BLaER1 (cell line): Measurements from ENCODE around the gene IQSEC1.
A peak's percentile ranks its signal among the peaks of the same experiment; 100 is the strongest.

ENCODE experiments used
- H3K27ac ChIP-seq: shearing (Covaris generic); formaldehyde crosslinking; 2 replicates; pipeline ENCODE4 v1.8.1; 2022
- H3K27me3 ChIP-seq: shearing (Covaris generic); formaldehyde crosslinking; 2 replicates; pipeline ENCODE4 v1.8.1; 2022
- H3K36me3 ChIP-seq: shearing (Covaris generic); formaldehyde crosslinking; 2 replicates; pipeline ENCODE4 v1.8.1; 2022
- H3K4me1 ChIP-seq: shearing (Covaris generic); formaldehyde crosslinking; 2 replicates; pipeline ENCODE4 v1.8.1; 2022
- H3K4me2 ChIP-seq: shearing (Covaris generic); formaldehyde crosslinking; 2 replicates; pipeline ENCODE4 v1.8.1; 2022
- H3K4me3 ChIP-seq: shearing (Covaris generic); formaldehyde crosslinking; 2 replicates; pipeline ENCODE4 v1.8.1; 2022
- H3K9ac ChIP-seq: shearing (Covaris generic); formaldehyde crosslinking; 2 replicates; pipeline ENCODE4 v1.8.1; 2022
- H3K9me3 ChIP-seq: shearing (Covaris generic); formaldehyde crosslinking; 2 replicates; pipeline ENCODE4 v1.8.1; 2022
- H4K20me1 ChIP-seq: shearing (Covaris generic); formaldehyde crosslinking; 2 replicates; pipeline ENCODE4 v1.8.1; 2022
- Cebpa-rat ChIP-seq: shearing (Covaris generic); IDR thresholded peaks from 2 replicates; pipeline ENCODE4 v1.8.1; 2022

The IQSEC1 gene

DNA sequence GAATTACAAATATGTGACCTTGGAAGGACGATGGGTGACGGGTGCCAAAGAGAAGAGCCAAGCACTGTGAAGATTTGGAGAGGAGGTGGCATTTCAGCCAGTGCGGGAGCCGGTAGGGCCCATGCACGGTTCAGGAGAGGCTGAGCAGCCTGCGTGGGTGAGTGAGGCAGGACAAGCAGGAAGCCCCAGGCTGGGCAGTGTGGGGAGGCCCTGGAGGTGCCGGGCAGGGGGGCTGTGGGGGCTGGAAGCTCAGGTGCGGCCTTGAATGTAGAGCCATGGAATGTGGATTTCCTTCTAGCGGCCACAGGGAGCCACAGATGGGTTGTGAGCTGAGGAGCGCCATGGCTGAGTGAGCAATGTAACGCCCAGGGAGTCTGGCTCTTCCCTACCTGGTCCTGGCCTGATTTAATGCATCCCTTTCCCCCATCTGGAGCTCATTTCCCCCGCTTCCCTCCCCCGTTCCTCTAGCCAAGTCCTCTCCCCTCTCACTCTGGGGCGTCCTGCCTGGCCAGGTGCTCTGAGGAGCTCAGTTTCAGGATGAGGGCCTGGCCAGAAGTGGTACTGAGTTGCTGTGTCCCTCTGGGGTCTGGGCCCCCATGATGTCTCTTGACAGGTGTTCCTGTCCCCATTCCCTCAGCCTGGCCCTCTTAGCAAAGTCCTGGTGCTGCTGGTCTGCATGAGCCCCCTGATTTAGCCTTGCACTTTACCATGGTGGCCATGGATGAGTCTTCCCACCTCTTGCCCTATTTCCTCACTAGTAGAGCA is 41.8 kb upstream of the IQSEC1 start:
- Histone ChIP-seq H3K9ac (no peak overlapping the region), H3K36me3 (no peaks in the 10 kb centered on the region), H3K4me3 (no peak overlapping the region), H3K4me2 (peak overlapping the region; percentile 54), H3K27me3 (no peaks in the 10 kb centered on the region), H4K20me1 (no peaks in the 10 kb centered on the region), H3K27ac (no peak overlapping the region), H3K9me3 (no peaks in the 10 kb centered on the region), H3K4me1 (peaks cover 70% of the 10 kb centered on the region)
- TF ChIP-seq Cebpa-rat = no peak

DNA sequence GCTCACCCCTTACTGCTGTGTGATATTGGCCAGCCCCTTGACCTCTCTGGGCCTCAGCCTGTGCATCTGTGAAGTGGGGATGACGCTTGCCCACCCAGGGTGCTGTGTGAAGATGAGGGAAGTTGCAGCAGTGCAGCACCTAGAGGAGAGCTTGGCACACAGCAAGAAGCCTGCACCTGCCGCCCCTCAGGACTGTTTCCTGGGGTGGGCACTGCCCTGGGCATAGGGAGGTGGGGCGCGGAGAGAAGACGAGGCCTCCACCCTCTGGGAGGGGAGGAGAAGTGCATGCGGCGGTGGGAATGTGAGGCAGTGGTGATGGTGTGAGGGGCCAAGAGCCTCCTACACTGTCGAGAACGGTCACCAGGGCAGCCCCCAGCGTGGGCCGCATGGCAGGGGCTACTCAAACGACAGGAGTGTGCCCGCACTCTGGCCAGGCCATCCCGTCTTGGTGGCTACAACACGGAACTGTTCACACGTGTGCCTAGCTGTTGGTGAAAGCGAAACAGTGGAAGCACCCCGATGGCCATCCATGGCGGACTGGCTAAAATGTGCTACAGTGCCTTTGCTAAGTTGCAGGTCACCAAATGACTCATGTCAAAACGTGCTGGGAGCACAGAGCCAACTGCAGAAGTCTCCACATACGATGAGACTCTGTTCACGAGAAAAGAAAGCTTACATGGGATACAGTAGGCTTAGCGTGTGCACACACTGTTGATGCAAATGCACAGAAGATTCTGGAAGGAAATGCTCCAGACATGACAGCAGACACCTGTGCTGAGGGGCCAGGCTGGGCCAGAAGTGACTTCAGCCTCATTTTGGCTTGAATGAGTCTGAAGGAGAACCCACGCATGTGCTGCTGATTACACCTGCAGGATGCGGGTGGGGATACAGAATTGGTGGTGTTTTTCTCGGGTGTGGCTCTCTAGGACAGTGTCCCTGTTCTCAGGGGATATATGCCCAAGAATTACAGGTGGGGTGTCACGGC is 40.4 kb upstream of the IQSEC1 start:
- no peaks in the 10 kb centered on the region for H3K27me3 ChIP-seq
- no peaks in the 10 kb centered on the region for H3K36me3 ChIP-seq
- H3K4me2 ChIP-seq = peak overlapping the region; percentile 8; the same call in 1 of the 2 replicates
- H3K27ac ChIP-seq = no peak overlapping the region
- TF ChIP-seq Cebpa-rat = no peak
- H3K4me1 ChIP-seq = peaks cover 68% of the 10 kb centered on the region
- no peak overlapping the region for H3K4me3 ChIP-seq
- H3K9me3 ChIP-seq = no peaks in the 10 kb centered on the region
- no peaks in the 10 kb centered on the region for H4K20me1 ChIP-seq
- H3K9ac ChIP-seq = no peak overlapping the region

GRCh38 chr3:13112521-13113345 is 39.5 kb upstream of the IQSEC1 start:
- 0 out of 2 replicates have a peak overlapping the region, but pooled peaks have one; percentile 14 for H3K27ac ChIP-seq
- peak overlapping the region; percentile 72; the same call in 1 of the 2 replicates for H3K4me2 ChIP-seq
- H3K9me3 ChIP-seq = no peaks in the 10 kb centered on the region

DNA sequence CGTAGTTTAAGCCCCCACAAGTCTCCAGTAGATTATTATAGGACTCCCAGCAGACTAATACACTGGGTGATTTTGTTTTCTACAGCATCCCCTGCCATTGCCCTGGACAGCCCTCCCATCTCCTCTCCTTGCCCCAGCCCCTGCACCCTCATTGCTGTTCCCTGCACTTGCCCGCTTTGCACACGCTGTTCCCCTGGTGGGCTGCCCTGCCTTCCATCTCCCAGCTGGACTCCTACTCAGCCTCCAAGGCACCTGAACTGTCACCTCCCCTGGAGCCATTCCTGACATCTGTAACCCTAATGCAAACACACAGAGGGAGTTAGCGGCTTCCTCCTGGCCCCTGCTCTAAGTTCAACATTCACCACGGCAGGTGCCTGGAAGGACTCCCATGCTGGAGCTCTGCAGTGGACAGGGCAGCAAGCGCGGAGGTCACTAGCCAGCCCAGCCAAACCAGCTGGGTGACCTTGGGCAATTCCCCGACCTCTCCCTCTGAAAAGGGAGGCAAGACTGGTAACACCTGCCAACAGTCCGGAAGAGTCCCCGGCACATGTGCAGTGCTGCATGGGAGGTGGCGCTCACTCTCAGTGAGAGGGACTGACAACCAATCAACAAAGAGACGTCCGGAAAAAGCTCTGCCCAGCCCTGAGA is 38.8 kb upstream of the IQSEC1 start:
- peak overlapping the region; percentile 42; the same call in 1 of the 2 replicates for H3K27ac ChIP-seq
- no peaks in the 10 kb centered on the region for H3K9me3 ChIP-seq
- no peaks in the 10 kb centered on the region for H4K20me1 ChIP-seq
- TF ChIP-seq Cebpa-rat = no peak
- H3K4me3 ChIP-seq = no peak overlapping the region
- peaks cover 70% of the 10 kb centered on the region for H3K4me1 ChIP-seq
- H3K36me3 ChIP-seq = no peaks in the 10 kb centered on the region
- no peak overlapping the region for H3K9ac ChIP-seq
- H3K4me2 ChIP-seq = peak overlapping the region; percentile 72
- H3K27me3 ChIP-seq = no peaks in the 10 kb centered on the region

More at GRCh38 chr3:13112521-13113345, 39.5 kb upstream of the IQSEC1 start:
- Histone ChIP-seq H3K4me3 (no peak overlapping the region), H3K4me1 (peaks cover 68% of the 10 kb centered on the region), H3K36me3 (no peaks in the 10 kb centered on the region), H3K9ac (no peak overlapping the region), H4K20me1 (no peaks in the 10 kb centered on the region), H3K27me3 (no peaks in the 10 kb centered on the region)
- no peak for TF ChIP-seq Cebpa-rat

GRCh38 chr3:13111173-13111872 is 38.1 kb upstream of the IQSEC1 start:
- Histone ChIP-seq H3K27me3 (no peaks in the 10 kb centered on the region), H3K36me3 (no peaks in the 10 kb centered on the region), H3K9ac (peak overlapping the region; percentile 44; the same call in 1 of the 2 replicates), H3K4me1 (peaks cover 77% of the 10 kb centered on the region), H3K9me3 (no peaks in the 10 kb centered on the region), H3K27ac (peak overlapping the region; percentile 42; the same call in 1 of the 2 replicates), H4K20me1 (no peaks in the 10 kb centered on the region), H3K4me3 (no peak overlapping the region), H3K4me2 (peak overlapping the region; percentile 72)
- TF ChIP-seq Cebpa-rat = no peak

DNA sequence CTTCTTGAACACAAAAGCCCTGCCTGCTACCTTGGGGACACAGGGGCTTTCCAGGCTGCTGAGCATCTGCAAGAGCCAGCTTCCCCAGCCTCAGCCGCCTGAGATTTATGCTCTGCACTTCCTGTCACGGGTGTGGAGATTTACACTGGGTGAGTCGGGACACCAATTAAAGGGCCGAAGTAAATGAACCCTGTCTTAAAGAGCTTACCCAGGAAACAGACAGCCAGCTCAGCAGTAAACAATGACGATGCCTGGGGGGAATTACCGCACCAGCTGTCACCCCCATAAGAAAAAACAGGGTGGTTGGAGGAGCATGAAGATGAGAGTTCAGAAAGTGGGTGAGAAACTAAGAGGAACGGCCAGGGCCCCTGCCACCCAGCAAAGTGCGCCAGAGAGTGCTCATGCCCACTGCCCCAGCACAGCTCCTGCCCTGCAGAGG is 37.5 kb upstream of the IQSEC1 start:
- H3K9ac ChIP-seq = peak overlapping the region; percentile 44; the same call in 1 of the 2 replicates
- no peak overlapping the region for H3K4me3 ChIP-seq
- H3K27me3 ChIP-seq = no peaks in the 10 kb centered on the region
- H3K4me2 ChIP-seq = peak overlapping the region; percentile 72
- H3K9me3 ChIP-seq = no peaks in the 10 kb centered on the region
- peaks cover 78% of the 10 kb centered on the region for H3K4me1 ChIP-seq
- TF ChIP-seq Cebpa-rat = no peak
- H3K27ac ChIP-seq = peak overlapping the region; percentile 42; the same call in 1 of the 2 replicates
- H3K36me3 ChIP-seq = no peaks in the 10 kb centered on the region
- no peaks in the 10 kb centered on the region for H4K20me1 ChIP-seq

DNA sequence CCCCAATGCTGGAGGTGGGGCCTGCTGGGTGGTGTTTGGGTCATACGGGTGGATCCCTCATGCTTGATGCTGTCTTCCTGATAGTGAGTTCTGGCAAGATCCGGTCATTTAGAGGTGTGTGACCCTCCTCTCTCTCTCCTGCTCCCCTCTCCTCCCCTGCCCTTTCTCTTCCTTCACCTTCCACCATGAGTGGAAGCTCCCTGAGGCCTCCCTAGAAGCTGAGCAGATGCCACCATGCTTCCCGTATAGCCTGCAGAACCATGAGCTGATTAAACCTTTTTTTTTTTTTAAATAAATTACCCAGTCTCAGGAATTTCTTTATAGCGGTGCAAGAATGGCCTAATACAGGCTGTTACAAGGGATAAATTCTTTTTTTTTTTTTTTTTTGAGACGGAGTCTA is 36.3 kb upstream of the IQSEC1 start:
- Histone ChIP-seq H4K20me1 (no peaks in the 10 kb centered on the region), H3K4me3 (no peak overlapping the region), H3K9ac (no peak overlapping the region), H3K4me1 (peaks cover 77% of the 10 kb centered on the region), H3K9me3 (no peaks in the 10 kb centered on the region), H3K27ac (peak overlapping the region; percentile 7; the same call in 1 of the 2 replicates), H3K4me2 (peak overlapping the region; percentile 72), H3K27me3 (no peaks in the 10 kb centered on the region), H3K36me3 (no peaks in the 10 kb centered on the region)
- TF ChIP-seq Cebpa-rat = no peak

GRCh38 chr3:13108861-13109260 is 35.6 kb upstream of the IQSEC1 start:
- Histone ChIP-seq H3K27ac (no peak overlapping the region), H3K9ac (no peak overlapping the region)

More at GRCh38 chr3:13108861-13109260, 35.6 kb upstream of the IQSEC1 start:
- no peak for TF ChIP-seq Cebpa-rat
- no peak overlapping the region for H3K4me3 ChIP-seq
- H3K4me1 ChIP-seq = peaks cover 75% of the 10 kb centered on the region
- no peak overlapping the region for H3K4me2 ChIP-seq
- H3K9me3 ChIP-seq = no peaks in the 10 kb centered on the region
- no peaks in the 10 kb centered on the region for H4K20me1 ChIP-seq
- H3K36me3 ChIP-seq = no peaks in the 10 kb centered on the region
- H3K27me3 ChIP-seq = no peaks in the 10 kb centered on the region
